HG02840 (cell line): ENCODE measurements around the gene ADGRB3.
"Not testable (repeated sequence)": the region's sequence is repeated elsewhere in the genome, so short reads cannot be mapped to it uniquely, and the experiment has no call there.

Experiments used
- ATAC-seq: cut with Tn5 transposase; IDR thresholded peaks from one replicate; pipeline ENCODE4 v1.9.1; 2021; ENCODE audit warnings: mild to moderate bottlenecking, moderate library complexity, moderate number of reproducible peaks; ENCODE audit not compliant: unreplicated experiment, low FRiP score

Gene ADGRB3

GRCh38 chr6:68732423-68732822 is 97.3 kb downstream of the ADGRB3 start:
- ATAC-seq, result no peak

DNA sequence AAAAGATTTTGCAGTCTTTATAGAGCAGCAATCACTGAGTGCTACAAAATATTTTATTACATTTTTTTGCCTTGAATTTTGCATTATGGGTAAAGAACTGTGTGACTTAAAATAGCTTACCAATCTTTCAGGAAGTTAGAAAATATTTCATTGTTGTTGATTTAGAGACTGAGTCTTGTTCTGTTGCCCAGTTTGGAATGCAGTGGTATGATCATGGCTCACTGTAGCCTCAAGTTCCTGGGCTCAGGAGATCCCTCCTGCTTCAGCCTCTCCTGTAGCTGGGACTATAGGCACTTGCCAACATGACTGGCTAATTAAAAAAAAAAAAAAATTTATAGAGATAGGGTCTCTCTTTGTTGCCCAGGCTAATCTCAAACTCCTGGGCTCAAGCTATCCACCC is 100.8 kb downstream of the ADGRB3 start:
- ATAC-seq, result no peak

DNA sequence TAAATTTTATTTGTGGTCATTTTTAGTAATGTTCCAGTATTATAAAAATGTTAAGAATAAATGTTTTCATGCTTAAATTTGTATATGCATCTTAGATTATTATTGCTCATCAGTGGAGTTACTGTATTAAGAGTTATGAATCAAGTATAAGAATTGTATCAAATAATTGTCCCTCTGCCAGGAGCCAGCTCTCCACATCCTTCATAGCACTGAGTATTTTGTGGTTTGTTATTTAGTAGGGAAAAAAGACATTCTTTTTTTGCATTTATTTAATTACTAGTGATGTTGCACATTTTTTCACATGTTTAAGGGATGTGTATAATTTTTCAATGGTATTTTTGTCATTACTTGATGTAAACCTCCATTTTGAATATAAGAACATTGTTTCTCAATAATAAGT is 102.0 kb downstream of the ADGRB3 start:
- ATAC-seq, result no peak

DNA sequence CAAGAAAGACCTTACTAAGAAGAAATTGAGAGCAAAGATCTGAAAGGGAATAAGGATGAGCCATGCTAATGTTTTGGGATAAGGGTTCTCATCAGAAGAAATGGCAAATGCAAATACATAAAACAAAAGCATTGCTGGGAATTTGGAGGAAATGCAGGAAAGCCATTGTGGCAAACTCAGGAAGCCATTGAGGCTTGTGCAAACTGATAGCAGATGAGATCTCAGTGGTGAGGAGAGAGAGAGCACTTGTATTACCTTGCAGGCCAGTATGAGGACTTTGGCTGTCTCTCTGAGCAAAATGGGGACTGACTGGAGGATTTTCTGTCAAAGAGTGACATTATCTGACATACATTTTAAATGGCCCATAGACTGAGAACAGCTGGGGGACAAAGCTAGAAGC is 103.0 kb downstream of the ADGRB3 start:
- ATAC-seq, result no peak

GRCh38 chr6:68740828-68741500 is 105.9 kb downstream of the ADGRB3 start:
- ATAC-seq, result no peak

DNA sequence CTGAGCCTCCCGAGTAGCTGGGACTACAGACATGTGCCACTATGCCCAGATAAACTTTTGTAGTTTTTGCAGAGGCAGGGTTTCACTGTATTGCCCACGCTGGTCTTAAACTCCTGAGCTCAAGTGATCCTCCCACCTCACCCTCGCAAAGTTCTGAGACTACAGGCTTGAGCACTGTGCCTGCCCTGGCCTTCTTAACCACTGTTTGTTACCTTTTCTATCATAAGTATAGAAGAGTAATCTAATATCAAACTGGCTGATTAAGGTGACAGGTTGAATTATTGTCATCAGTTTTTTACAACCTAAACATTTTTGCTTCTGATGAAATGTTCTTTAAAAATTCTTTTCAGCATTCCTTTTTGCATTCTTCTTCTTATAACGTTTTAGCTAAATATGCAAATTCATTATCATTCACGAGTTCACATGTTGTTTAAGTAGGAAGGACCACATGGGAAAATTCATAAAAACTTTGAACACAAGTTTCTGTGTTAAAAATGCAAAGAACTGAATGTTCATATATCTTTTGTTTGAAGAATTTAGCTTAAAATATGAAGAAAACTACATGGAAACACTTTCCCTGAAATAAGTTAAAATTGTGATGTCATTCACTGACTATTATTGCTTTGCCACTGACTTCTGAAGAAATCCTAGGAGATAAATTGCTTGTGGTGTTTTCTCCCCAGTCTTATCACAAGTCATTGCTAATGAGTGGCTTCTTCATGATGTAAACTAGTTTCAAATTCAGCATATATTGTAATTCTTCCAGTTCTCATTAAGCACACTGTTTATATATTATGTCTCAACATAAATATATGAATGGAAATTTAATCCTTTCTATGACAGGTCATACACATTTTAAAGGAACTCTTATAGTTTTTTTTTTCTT is 106.7 kb downstream of the ADGRB3 start:
- no peak for ATAC-seq

- ATAC-seq, result no peak
Measured at GRCh38 chr6:68743099-68743498, 108.0 kb downstream of the ADGRB3 start.

DNA sequence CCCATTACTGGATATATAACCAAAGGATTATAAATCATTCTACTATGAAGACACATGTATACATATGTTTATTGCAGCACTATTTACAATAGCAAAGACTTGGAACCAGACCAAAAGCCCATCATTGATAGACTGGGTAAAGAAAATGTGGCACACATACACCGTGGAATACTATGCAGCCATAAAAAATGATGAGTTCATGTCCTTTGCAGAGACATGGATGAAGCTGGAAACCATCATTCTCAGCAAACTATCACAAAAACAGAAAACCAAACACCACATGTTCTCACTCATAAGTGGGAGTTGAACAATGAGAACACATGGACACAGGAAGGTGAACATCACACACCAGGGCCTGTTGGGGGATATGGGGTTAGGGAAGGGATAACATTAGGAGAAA is 109.3 kb downstream of the ADGRB3 start:
- not testable (repeated sequence) for ATAC-seq

DNA sequence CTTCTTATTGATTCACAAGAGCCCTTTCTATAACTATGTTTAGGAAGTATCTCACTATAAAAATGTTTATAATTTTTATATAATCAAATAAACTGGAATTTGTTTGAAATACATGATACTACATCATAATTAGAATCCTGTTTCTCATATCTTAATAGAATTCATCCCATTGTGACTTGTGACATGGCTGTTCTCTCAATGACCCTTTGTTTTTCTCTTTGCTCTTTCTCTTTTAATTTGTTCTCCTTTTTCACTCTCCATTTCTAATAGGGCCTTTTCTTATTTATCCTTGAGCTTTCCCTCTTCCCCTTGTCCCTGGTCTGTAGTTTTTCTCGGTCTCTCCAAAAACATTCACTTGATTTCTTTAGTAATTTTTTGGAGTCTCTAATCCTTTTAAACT is 111.3 kb downstream of the ADGRB3 start:
- ATAC-seq, result no peak

GRCh38 chr6:68747110-68747790 is 112.2 kb downstream of the ADGRB3 start:
- ATAC-seq, result no peak

DNA sequence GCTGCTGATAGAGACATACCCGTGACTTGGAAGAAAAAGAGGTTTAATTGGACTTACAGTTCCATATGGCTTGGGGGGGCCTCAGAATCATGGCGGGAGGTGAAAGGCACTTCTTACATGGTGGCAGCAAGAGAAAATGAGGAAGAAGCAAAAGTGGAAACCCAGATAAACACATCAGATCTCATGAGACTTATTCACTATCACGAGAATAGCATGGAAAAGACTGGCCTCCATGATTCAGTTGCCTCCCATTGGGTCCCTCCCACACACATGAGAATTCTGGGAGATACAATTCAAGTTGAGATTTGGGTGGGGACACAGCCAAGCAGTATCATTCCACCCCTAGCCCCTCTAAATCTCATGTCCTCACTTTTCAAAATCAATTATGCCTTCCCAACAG is 112.8 kb downstream of the ADGRB3 start:
- ATAC-seq, result not testable (repeated sequence)

DNA sequence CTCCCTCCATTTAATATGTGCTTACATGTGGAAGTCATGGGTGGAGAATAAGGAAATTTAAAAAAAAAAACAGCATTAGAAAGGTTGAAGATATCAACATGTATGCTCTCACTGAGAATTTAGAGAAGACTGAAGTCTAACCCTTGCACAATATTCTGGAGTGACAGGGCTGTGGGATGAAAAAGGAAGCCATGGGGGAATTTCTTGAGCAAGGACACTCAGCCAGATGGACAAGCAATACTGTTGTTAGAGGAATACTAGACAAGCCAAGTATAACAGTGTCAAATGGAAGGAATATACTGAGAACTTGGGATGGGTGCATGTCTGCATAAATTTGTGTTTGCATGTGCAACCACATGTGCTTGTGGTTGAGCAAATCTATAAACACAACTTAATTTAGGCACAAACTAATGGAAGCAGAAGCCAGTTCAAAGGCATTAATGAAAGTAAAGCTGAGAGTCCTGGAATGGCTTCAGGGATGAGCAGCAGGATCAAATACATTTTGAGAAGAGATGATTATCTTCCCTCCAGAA is 119.7 kb downstream of the ADGRB3 start:
- ATAC-seq, result no peak

DNA sequence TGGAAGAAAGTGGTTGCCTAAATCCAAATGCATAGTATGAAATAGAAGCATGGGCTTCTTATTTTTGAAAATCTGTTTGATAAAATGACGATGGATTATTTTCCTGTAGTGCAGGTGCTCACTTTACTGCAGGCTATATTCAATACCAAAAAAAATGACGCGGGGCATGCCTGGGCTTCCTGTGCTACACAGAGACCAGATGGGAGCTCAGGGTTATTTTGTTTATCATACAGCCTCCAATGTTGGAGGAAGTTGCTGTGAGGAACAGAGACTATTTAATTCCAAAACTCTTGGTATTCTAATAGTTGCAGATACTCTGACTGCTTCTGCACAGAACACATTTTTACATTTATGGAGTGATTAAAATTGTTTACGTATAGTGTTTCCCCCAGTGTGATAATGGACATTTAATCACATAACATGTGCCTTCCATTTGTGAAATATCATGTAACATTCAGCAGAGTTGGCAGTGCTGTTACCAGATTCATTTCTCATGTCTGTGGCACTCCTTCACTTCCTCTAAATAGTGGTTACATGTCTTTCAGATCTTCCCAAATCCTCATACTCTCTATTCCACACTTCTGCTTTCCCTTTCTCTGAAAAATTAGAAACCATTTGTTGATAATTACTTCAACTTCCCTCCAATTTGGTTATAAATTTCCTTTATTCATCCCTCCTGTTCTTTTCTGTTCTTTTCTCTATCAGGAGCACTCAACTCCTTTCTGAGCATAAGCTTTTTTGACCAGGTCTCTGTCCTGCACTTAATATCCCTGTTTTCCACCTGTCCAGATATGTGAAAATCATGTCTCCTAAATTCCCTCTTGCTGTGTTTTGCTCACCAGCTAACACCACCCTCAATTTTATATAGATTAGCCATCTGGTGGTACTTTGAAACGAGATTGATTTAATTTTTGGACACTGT is 121.6 kb downstream of the ADGRB3 start:
- ATAC-seq, result no peak

DNA sequence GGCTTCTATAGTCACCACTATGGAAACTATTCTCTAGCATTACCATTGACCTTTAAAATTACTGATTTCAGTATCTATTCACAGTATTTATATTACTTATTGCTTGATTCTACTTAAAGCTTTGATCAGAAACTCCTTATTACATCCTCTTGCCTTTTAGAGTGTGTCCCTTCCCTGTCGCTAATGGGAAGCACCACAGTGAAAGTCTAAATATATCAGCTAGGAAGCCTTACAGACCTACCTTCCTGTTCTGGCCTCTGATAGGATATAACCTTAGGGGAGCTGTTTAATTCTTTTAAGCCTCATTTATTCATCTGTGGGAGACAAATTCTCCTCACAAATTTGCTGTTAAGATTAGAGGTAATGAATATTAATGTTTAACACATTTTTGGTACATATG is 122.7 kb downstream of the ADGRB3 start:
- no peak for ATAC-seq

GRCh38 chr6:68758559-68758958 is 123.5 kb downstream of the ADGRB3 start:
- ATAC-seq, result no peak

- no peak for ATAC-seq
Measured at GRCh38 chr6:68760485-68760884, 125.4 kb downstream of the ADGRB3 start.

GRCh38 chr6:68760941-68761676 is 126.0 kb downstream of the ADGRB3 start:
- ATAC-seq, result no peak

GRCh38 chr6:68761985-68762384 is 126.9 kb downstream of the ADGRB3 start:
- ATAC-seq, result no peak

- no peak for ATAC-seq
Measured at GRCh38 chr6:68771426-68771825, 136.3 kb downstream of the ADGRB3 start.
